ENCODE data around the gene PUS1. TPM values are rescaled to one million over a fixed set of nuclear protein-coding genes. Genes with fewer than 3 reads are reported as not detected.
A peak's percentile ranks its signal among the peaks of the same experiment; 100 is the strongest.

Gene PUS1
- total and polyA plus RNA-seq, 9 of the 15 experiments (the other 6 are each of a cell fraction or from before 2014, with no cell fraction given), result 1.9 to 90.8 (median 30.0) TPM

DNA sequence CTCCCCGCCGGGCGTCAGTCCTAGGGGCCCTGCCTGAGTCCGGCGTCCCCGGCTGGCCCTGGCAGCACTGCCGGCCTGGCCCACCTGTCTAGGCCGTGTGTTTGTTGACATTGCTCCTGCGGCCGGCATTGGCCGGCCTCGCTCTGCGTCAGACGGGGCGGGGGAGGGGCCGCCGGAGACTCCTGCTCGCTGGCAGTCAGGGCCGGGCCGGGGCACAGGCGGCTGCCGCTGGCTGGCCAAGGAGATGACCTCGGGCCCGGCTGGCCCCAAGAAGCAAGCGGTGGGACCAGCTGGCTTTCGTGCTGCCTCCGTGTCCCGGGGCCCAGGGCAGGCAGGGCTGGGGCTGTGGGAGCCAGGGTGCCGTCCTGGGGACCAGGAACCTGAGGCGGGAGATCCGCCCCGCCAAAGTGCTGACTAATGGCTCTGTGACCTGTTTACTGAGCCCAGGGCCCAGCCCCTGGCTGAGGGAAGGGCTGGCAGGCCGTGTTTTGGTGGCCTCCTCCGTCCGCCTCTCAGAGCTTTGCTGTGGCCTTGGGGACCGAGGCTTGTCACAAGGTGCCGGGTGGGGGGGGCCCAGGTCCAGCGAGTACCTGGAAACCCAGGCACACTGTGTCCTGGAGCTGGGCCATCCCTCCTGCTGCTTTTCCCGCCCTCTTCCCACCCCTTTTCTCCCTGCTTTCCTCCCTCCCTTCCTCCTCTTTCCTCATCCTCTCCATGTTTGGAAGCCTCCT, 32.8 kb upstream of the PUS1 start (continued):
- TF ChIP-seq, protein P1, sequence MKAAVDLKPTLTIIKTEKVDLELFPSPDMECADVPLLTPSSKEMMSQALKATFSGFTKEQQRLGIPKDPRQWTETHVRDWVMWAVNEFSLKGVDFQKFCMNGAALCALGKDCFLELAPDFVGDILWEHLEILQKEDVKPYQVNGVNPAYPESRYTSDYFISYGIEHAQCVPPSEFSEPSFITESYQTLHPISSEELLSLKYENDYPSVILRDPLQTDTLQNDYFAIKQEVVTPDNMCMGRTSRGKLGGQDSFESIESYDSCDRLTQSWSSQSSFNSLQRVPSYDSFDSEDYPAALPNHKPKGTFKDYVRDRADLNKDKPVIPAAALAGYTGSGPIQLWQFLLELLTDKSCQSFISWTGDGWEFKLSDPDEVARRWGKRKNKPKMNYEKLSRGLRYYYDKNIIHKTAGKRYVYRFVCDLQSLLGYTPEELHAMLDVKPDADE (conservative IDR thresholded peaks at IDR 0.05; ENCODE audit: control insufficient read depth, low read depth, low read length), result peak; percentile 62; the same call in 1 of the 2 replicates
- TF ChIP-seq MAZ (CRISPR knock-in tag; conservative IDR thresholded peaks at IDR 0.05 in 1 of 2, IDR thresholded peaks at IDR 0.05 in 1 of 2) (peak; percentile 60 to 89), ZNF217 (CRISPR knock-in tag; IDR thresholded peaks at IDR 0.05) (no peak), FOXJ3 (CRISPR knock-in tag; IDR thresholded peaks at IDR 0.05) (no peak), PCBP2 (IDR thresholded peaks at IDR 0.05; ENCODE audit: low read depth, low read length, poor library complexity, severe bottlenecking) (no peak), NFIX (CRISPR knock-in tag; IDR thresholded peaks at IDR 0.05; ENCODE audit: low read depth) (no peak), CBX8 (IDR thresholded peaks at IDR 0.05; ENCODE audit: borderline replicate concordance, extremely low read depth, low read depth, low read length, poor library complexity, severe bottlenecking) (no peak), NFYB (IDR thresholded peaks at IDR 0.05; ENCODE audit: extremely low read depth, insufficient read length) (no peak), GABPB1 (CRISPR knock-in tag; IDR thresholded peaks at IDR 0.05) (peak; percentile 60; the same call in 1 of the 2 replicates), BRD9 (IDR thresholded peaks at IDR 0.05; ENCODE audit: low read depth, partially characterized antibody) (no peak), ZNF695 (CRISPR knock-in tag; IDR thresholded peaks at IDR 0.05) (no peak), ZFP36 (IDR thresholded peaks at IDR 0.05; ENCODE audit: low read depth, low read length, partially characterized antibody) (no peak), ETV5 (CRISPR knock-in tag; IDR thresholded peaks at IDR 0.05; ENCODE audit: low read depth) (no peak; the same call in 1 of the 2 replicates), MBD2 (IDR thresholded peaks at IDR 0.05; ENCODE audit: borderline replicate concordance, low read depth) (no peak), CBX1 (IDR thresholded peaks at IDR 0.05; ENCODE audit: low read depth) (0 out of 2 replicates have a peak, but pooled peaks have one; percentile 35), ZNF224 (CRISPR knock-in tag; IDR thresholded peaks at IDR 0.05) (no peak), ELF1 (tag; IDR thresholded peaks at IDR 0.05) (no peak), ZNF830 (CRISPR knock-in tag; IDR thresholded peaks at IDR 0.05) (no peak)
- TF ChIP-seq, protein P2, sequence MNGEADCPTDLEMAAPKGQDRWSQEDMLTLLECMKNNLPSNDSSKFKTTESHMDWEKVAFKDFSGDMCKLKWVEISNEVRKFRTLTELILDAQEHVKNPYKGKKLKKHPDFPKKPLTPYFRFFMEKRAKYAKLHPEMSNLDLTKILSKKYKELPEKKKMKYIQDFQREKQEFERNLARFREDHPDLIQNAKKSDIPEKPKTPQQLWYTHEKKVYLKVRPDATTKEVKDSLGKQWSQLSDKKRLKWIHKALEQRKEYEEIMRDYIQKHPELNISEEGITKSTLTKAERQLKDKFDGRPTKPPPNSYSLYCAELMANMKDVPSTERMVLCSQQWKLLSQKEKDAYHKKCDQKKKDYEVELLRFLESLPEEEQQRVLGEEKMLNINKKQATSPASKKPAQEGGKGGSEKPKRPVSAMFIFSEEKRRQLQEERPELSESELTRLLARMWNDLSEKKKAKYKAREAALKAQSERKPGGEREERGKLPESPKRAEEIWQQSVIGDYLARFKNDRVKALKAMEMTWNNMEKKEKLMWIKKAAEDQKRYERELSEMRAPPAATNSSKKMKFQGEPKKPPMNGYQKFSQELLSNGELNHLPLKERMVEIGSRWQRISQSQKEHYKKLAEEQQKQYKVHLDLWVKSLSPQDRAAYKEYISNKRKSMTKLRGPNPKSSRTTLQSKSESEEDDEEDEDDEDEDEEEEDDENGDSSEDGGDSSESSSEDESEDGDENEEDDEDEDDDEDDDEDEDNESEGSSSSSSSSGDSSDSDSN (IDR thresholded peaks at IDR 0.05; ENCODE audit: borderline replicate concordance in 1 of 2, low read depth in 2 of 2, low read length in 2 of 2), result 0 out of 4 replicates have a peak, but pooled peaks of 1 of the 2 experiments have one; percentile 79
- TF ChIP-seq, protein P3, sequence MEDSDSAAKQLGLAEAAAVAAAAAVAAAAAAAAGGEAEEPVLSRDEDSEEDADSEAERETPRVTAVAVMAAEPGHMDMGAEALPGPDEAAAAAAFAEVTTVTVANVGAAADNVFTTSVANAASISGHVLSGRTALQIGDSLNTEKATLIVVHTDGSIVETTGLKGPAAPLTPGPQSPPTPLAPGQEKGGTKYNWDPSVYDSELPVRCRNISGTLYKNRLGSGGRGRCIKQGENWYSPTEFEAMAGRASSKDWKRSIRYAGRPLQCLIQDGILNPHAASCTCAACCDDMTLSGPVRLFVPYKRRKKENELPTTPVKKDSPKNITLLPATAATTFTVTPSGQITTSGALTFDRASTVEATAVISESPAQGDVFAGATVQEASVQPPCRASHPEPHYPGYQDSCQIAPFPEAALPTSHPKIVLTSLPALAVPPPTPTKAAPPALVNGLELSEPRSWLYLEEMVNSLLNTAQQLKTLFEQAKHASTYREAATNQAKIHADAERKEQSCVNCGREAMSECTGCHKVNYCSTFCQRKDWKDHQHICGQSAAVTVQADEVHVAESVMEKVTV (CRISPR knock-in tag; IDR thresholded peaks at IDR 0.05), result no peak
- TF ChIP-seq, protein P4, sequence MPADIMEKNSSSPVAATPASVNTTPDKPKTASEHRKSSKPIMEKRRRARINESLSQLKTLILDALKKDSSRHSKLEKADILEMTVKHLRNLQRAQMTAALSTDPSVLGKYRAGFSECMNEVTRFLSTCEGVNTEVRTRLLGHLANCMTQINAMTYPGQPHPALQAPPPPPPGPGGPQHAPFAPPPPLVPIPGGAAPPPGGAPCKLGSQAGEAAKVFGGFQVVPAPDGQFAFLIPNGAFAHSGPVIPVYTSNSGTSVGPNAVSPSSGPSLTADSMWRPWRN (IDR thresholded peaks at IDR 0.05; ENCODE audit: low read depth), result no peak
